HG03342 (cell line): ENCODE results near the gene C17orf100.
"Not testable (repeated sequence)": the region's sequence is repeated elsewhere in the genome, so short reads cannot be mapped to it uniquely, and the experiment has no call there.

Experiments
- ATAC-seq: cut with Tn5 transposase; IDR thresholded peaks from one replicate; pipeline ENCODE4 v1.9.1; 2021; ENCODE audit warnings: mild to moderate bottlenecking, moderate library complexity; ENCODE audit not compliant: unreplicated experiment

C17orf100 gene

DNA sequence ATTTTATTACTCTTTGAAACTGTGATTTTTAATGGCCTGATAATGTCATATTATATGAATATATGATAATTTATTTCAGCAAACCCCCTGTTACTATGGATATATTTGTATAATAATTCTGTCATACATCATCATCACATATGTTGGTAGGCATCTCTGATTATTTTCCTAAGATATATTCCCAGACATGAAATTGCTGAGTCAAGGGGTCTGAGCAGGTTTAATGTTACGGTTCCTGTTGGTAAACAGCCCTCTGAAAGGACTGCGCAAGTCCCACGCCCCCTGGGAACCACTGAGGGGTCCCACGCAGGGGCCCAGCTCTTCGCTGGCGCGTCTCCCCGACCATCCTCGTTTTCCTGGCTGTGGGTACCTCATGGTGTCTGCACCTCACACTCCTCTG, 37.4 kb downstream of the C17orf100 start:
- no peak for ATAC-seq

GRCh38 chr17:6690641-6691040, 39.1 kb downstream of the C17orf100 start:
- no peak for ATAC-seq

DNA sequence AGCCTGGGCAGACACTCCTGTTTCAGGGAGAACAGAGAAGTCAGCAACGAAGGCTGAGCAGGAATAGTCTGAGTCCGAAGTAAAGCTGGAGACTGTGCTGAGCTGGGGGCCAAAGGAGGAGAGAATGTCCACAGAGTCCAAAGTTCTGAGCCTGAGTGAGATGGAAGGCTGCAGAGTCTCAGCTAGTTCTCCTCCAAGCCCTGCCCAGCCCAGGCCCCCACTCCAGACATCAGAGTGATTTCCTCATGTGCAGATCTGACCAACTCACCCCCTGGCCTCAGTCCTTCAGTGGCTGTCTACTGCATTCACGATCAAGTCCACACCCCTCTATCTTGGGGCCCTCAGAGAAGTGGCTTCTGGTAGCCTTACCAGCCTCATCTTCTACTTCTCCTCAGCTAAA, 40.0 kb downstream of the C17orf100 start:
- no peak for ATAC-seq

DNA sequence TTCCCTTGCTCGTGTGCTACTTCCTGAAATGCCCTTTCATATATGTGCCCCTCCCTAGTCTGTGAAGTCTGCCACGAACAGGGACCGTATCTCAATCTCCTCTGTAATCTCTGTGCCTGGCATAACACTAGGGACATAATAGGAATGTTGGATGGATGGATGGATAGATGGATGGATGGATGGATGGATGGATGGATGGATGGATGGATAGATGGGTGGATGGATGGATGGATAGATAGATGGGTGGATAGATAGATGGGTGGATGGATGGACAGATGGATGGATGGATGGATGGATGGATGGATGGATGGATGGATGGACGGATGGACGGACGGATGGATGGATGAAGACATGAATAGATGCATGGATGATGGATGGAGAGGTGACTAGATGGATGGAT, 40.4 kb downstream of the C17orf100 start:
- not testable (repeated sequence) for ATAC-seq

DNA sequence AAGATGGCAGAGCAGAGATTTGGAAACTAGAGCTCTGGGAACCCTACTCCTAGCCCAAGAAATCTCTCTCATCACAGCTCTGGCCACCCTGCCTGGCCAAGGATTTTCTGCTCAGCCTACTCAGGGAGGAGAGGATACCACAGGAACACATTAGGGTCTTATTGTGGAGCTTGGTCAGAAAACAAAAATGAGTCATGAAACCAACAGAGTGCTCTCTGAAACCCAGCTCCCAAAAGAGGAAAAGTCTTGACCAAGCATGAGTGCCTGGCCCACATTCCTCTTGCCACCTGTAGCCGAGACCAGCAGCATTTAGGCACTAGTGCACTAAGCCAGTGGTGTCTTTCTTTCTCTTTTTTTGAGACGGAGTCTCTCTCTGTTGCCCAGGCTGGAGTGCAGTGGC, 43.5 kb downstream of the C17orf100 start:
- no peak for ATAC-seq

GRCh38 chr17:6695565-6695964, 44.0 kb downstream of the C17orf100 start:
- ATAC-seq, result no peak

DNA sequence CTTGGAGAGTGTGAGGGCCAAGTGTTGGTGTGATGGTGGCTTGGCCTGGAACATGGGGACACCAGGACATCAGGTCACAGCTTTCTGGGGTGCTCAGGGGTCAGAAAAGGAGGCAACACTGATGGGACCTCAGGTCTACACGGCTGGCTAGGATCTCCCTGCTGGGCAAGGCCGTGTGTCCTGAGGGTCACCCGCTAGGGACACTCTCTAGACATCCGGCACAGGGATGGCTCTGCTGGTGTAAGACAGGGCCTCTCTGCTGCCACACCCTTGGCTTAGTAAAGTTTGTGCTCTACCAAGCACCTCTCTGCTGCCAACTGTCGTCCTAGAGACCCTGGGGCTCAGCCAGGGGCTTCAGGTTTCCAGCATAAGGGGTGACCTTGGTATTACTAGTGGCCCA, 45.3 kb downstream of the C17orf100 start:
- no peak for ATAC-seq

DNA sequence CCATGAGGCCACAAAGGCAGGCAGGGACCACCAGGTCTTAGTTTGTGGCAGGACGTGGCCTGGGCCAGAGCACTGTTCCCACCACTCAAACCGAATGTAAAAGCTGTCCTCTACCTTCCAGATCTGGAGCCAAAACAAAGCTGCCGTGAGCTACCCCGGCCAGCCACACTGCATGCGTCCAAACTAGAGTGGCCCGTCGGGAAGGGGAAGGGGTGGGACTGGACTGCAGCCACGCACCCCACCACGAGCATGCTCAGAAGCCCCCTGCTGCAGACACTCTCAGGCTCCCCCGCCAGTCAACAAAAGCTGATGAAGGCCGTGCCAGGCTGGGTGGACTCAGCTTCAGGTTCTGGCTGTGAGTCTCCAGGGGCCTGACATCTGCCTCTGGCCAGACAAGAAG, 46.4 kb downstream of the C17orf100 start:
- no peak for ATAC-seq

DNA sequence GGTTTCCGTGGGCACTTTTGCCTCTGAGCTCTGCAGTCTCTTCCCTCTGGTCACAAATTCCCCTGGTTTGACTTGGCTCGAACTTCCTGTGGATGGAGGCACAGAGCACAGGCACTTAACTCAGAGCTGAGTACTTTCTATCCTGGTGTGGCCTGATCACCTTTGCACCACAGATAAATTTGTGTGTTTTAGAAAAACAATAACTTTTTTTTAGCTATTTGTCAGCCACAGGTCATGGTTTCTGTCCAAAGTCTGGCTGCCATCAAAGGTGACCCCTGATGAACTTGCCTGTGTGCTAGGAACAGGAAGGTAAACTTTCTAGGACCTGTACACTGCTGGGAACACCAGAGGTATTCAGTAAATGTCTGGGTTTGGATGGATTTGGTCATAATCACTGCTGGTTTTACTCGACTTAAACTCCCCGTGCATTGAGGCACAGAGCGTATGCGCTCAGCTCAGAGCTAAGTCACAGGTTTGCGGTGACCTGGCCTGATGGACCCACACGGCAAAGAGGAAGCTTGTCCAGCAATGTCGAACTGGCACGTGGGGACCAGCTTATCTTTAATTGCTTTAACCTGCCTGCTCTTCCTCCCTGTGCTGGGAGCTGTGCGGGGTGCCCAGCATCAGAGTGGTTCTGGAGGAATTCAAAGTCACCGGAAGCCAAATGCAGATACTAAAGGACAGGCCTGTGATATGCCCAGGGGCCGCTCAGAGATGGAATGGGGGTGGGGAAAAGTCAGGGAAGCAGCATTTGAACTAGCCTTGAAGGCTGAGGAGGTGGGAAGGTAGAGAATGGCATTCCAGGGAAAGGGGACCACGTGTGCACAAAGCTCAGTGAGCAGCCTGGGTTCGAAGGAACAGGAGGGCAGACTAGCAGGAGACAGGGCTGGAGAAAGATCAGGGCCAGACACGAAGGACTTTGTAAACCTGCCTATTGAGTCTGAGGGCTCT, 48.7 kb downstream of the C17orf100 start:
- ATAC-seq, result no peak

DNA sequence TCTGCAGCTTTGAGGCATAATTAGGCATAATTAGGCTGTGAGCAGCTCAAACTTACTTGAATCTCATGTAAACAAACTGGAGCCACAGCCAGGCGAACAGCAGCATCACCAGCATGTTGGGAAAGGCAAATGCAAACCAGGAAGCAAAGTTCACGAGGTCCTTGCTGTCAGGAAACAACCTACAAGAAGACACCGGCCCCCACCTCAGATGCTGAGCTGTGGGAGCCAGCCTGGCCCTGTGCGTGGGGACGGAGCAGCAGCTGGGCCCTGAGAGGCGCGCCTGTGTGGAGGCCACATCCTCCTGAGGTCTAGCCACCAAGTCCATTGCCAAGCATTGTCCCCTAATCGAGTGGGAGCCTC, 49.4 kb downstream of the C17orf100 start:
- no peak for ATAC-seq

DNA sequence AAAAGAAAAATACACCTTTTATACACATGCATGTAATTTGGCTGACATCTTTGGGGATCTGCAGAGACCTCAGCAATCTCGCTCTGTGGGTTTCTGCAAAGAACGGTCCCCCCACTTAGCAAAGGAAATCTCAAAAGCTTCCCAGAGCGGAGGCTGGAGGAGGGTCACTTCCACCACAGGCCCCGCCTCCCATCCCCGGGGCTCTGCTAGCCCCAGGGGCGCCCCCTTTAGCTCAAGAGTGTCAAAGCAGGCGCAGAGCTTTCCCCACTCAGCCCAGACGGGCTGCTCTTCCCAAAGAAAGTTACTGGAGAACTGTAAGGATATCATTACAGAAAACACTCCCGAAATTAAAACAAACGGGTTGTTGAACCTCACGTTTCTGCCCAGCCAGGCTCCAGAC, 50.2 kb downstream of the C17orf100 start:
- ATAC-seq, result no peak

DNA sequence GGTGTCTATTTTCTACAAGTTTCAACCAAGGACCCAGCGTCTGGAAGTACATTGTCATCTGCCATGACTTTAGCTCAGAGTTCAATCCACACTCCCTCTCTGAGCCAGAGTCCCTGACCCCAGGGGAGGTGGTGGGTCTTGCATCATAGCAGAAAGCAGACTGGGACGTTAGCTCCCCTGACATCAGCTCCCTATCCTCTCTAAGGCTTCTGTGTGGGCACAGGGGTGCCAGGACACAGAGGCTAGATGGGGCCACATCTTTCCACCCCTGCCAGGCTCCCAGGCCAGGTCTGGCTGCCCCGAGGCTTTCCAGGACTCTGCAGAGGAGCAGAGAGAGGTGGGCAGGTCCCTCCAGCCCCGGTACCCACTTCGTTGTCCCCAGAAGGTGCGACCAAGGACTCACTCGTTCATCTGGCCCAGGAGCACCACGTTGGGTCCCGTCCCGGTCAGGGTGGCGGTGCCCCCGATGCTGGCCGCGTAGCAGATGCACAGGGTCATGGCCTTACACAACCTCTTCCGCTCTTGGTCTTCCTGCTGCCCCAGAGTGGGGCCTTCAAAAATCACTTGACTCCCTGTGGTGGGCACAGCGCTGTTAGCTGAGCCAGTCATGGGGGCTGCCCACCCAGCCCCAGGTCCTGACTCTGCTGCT, 51.1 kb downstream of the C17orf100 start:
- ATAC-seq, result no peak
